Fibroblast of the aortic adventitia (primary cell): ENCODE results near the gene RHCG. TPM values are rescaled to one million over a fixed set of nuclear protein-coding genes. Genes with fewer than 3 reads are reported as not detected.

ENCODE experiments used
- DNase-seq: peaks from one replicate; pipeline ENCODE4 v3.0.0-alpha.2; 2010; ENCODE audit warnings: low read depth
- H3K4me3 ChIP-seq: 2 replicates; pipeline ENCODE4 v1.5.1; 2011; ENCODE audit warnings: low read depth, mild to moderate bottlenecking, control low read depth, low read length, moderate library complexity
- CTCF ChIP-seq: IDR thresholded peaks from 2 replicates; pipeline ENCODE4 v1.5.1; 2011; ENCODE audit warnings: mild to moderate bottlenecking, low read length, control low read depth, inconsistent platforms; ENCODE audit not compliant: insufficient read depth
- total RNA-seq: library from RNA; depleted of rRNA; stranded (reverse); fragments of >200 nt; gene quantifications from 2 replicates; pipeline ENCODE4 v1.2.3, GENCODE V29; 2012; ENCODE audit warnings: low replicate concordance

RHCG gene
- total RNA-seq, 1 donor, result not detected

GRCh38 chr15:89459271-89460038 is 36.9 kb downstream of the RHCG start:
- no peak for TF ChIP-seq CTCF
- DNase-seq, result no peak
- H3K4me3 ChIP-seq, result no peak overlapping the region

- TF ChIP-seq CTCF, result no peak
- DNase-seq, result no peak
These were observed 37.9 kb downstream of the RHCG start for GRCh38 chr15:89458440-89458839.

GRCh38 chr15:89457086-89457485 is 39.3 kb downstream of the RHCG start:
- no peak for TF ChIP-seq CTCF
- H3K4me3 ChIP-seq, result no peak overlapping the region
- DNase-seq, result peak; percentile 21

More at GRCh38 chr15:89458440-89458839, 37.9 kb downstream of the RHCG start:
- H3K4me3 ChIP-seq, result no peak overlapping the region

GRCh38 chr15:89455535-89455934 is 40.8 kb downstream of the RHCG start:
- DNase-seq, result no peak
- no peak overlapping the region for H3K4me3 ChIP-seq
- no peak for TF ChIP-seq CTCF

GRCh38 chr15:89452330-89452836 is 44.0 kb downstream of the RHCG start:
- TF ChIP-seq CTCF, result no peak
- no peak overlapping the region for H3K4me3 ChIP-seq
- DNase-seq, result no peak

- no peak for TF ChIP-seq CTCF
- no peak for DNase-seq
- H3K4me3 ChIP-seq, result no peak overlapping the region
These were observed 44.5 kb downstream of the RHCG start for GRCh38 chr15:89451846-89452245.
